Left ventricle myocardium inferior (tissue), 1 donor: ENCODE data around the gene OSTM1. TPM values are rescaled to one million over a fixed set of nuclear protein-coding genes. Genes with fewer than 3 reads are reported as not detected.
"Not testable (repeated sequence)": the region's sequence is repeated elsewhere in the genome, so short reads cannot be mapped to it uniquely, and the experiment has no call there.

Experiments used
- DNase-seq: peaks from one replicate; pipeline ENCODE4 v3.0.0-alpha.2; 2020
- H3K27ac ChIP-seq: fragments of 200-600 bp; replicated peaks from 2 replicates; pipeline ENCODE4 v1.8.0; 2021
- H3K27me3 ChIP-seq: fragments of 200-600 bp; 2 replicates; pipeline ENCODE4 v1.8.0; 2021; ENCODE audit warnings: low read depth
- H3K36me3 ChIP-seq: fragments of 200-600 bp; 2 replicates; pipeline ENCODE4 v1.8.0; 2021
- H3K4me1 ChIP-seq: fragments of 200-600 bp; 2 replicates; pipeline ENCODE4 v1.8.0; 2021
- H3K4me3 ChIP-seq: fragments of 200-600 bp; 2 replicates; pipeline ENCODE4 v1.8.0; 2021; ENCODE audit warnings: mild to moderate bottlenecking, moderate library complexity
- H3K9me3 ChIP-seq: fragments of 200-600 bp; replicated peaks from 2 replicates; pipeline ENCODE4 v1.8.0; 2021
- CTCF ChIP-seq: fragments of 200-600 bp; IDR thresholded peaks from 2 replicates; pipeline ENCODE4 v1.8.0; 2021; ENCODE audit warnings: antibody characterized with exemption, mild to moderate bottlenecking, borderline replicate concordance
- intact Hi-C: fragments of 100-400 bp; cut with micrococcal nuclease; formaldehyde crosslinking; loops from one replicate; pipeline ENCODE4 v1.11.0; 2022
- total RNA-seq: library from RNA; stranded (reverse); fragmentation: NEBNext Ultra II Directional; extraction: Animal tissue kit (Norgen Biotek cat#: 25700); gene quantifications from one replicate; pipeline ENCODE4 v1.2.1, GENCODE V29; 2021
- donor health status: DM: no; HTN: yes; CAD: no; lungs with severe emphysema.

The OSTM1 gene
- total RNA-seq, 1 donor from 2014 or later, result 40.7 TPM

- H3K9me3 ChIP-seq, result peaks cover 22% of the 10 kb centered on the region
- intact Hi-C loops, result no loop called here
- no peak for TF ChIP-seq CTCF
These were observed 66.2 kb downstream of the OSTM1 start for GRCh38 chr6:108008363-108008762.

GRCh38 chr6:108005961-108006360 is 68.6 kb downstream of the OSTM1 start:
- H3K27ac ChIP-seq, result no peak overlapping the region
- no peak for DNase-seq
- no peak overlapping the region for H3K4me3 ChIP-seq
- H3K27me3 ChIP-seq, result no peaks in the 10 kb centered on the region
- no peak for TF ChIP-seq CTCF
- peaks cover 22% of the 10 kb centered on the region for H3K9me3 ChIP-seq
- intact Hi-C loops, result no loop called here
- no peaks in the 10 kb centered on the region for H3K4me1 ChIP-seq
- H3K36me3 ChIP-seq, result no peaks in the 10 kb centered on the region

More at GRCh38 chr6:108008363-108008762, 66.2 kb downstream of the OSTM1 start:
- Histone ChIP-seq H3K27me3 (no peaks in the 10 kb centered on the region), H3K4me1 (no peaks in the 10 kb centered on the region), H3K36me3 (no peaks in the 10 kb centered on the region), H3K4me3 (no peak overlapping the region), H3K27ac (no peak overlapping the region)
- DNase-seq, result no peak

- Histone ChIP-seq H3K27ac (no peak overlapping the region), H3K4me3 (no peak overlapping the region), H3K27me3 (peaks cover 3% of the 10 kb centered on the region), H3K9me3 (peaks cover 18% of the 10 kb centered on the region), H3K4me1 (no peaks in the 10 kb centered on the region), H3K36me3 (no peaks in the 10 kb centered on the region)
- intact Hi-C loops, result no loop called here
- no peak for TF ChIP-seq CTCF
- no peak for DNase-seq
These were observed 69.7 kb downstream of the OSTM1 start for GRCh38 chr6:108004861-108005260.

GRCh38 chr6:108002365-108003221 is 71.9 kb downstream of the OSTM1 start:
- no peak overlapping the region for H3K27ac ChIP-seq

GRCh38 chr6:108001696-108002231 is 72.8 kb downstream of the OSTM1 start:
- intact Hi-C loops, result no loop called here
- peaks cover 3% of the 10 kb centered on the region for H3K27me3 ChIP-seq
- no peak for TF ChIP-seq CTCF
- no peak for DNase-seq
- H3K27ac ChIP-seq, result no peak overlapping the region
- H3K4me1 ChIP-seq, result no peaks in the 10 kb centered on the region
- H3K9me3 ChIP-seq, result no peaks in the 10 kb centered on the region
- no peaks in the 10 kb centered on the region for H3K36me3 ChIP-seq
- no peak overlapping the region for H3K4me3 ChIP-seq

More at GRCh38 chr6:108002365-108003221, 71.9 kb downstream of the OSTM1 start:
- Histone ChIP-seq H3K4me3 (no peak overlapping the region), H3K36me3 (no peaks in the 10 kb centered on the region), H3K27me3 (peaks cover 3% of the 10 kb centered on the region), H3K4me1 (no peaks in the 10 kb centered on the region), H3K9me3 (no peaks in the 10 kb centered on the region)
- TF ChIP-seq CTCF, result no peak
- intact Hi-C loops, result no loop called here
- no peak for DNase-seq

- H3K36me3 ChIP-seq, H3K27ac ChIP-seq, H3K27me3 ChIP-seq, H3K9me3 ChIP-seq, H3K4me3 ChIP-seq, intact Hi-C loops, DNase-seq, H3K4me1 ChIP-seq: not testable (repeated sequence)
These were observed 74.3 kb downstream of the OSTM1 start for GRCh38 chr6:108000259-108000658.
